Endothelial cell of umbilical vein (primary cell): ENCODE measurements around the gene RALGPS2. TPM values are rescaled to one million over a fixed set of nuclear protein-coding genes. Genes with fewer than 3 reads are reported as not detected.

Experiments used
- BruUV-seq: library from RNA; stranded (reverse); fragments of 400-500 nt; replicated peaks from 2 replicates; lab custom pipeline; 2021; lab: Mats Ljungman, UMichigan
- CTCF ChIA-PET: fragments of 300-600, 350-600 bp; sonication (Branson Sonifier 250); formaldehyde crosslinking; loops from one replicate; lab custom pipeline; 2021; ENCODE audit warnings: antibody characterized with exemption, inconsistent platforms; lab: Charles Lee
- POLR2A ChIA-PET: fragments of 300-600, 350-600 bp; sonication (Branson Sonifier 250); formaldehyde crosslinking; loops from one replicate; lab custom pipeline; 2021; ENCODE audit warnings: antibody characterized with exemption, inconsistent platforms; lab: Charles Lee
- DNase-seq: peaks from one replicate; pipeline ENCODE4 v3.0.0-alpha.2; 2011; ENCODE audit warnings: low read depth, low spot score
- FAIRE-seq: peaks from 2 replicates; lab custom pipeline; 2011; peaks lifted over from hg19 to GRCh38; lab: Jason Lieb, UNC
- H2AFZ ChIP-seq: 2 replicates; pipeline ENCODE4 v1.6.0; 2012; ENCODE audit warnings: low read depth, low read length, control low read depth, inconsistent platforms
- H3K27ac ChIP-seq: 2 replicates; pipeline ENCODE4 v1.5.1; 2011; ENCODE audit warnings: low read depth, mild to moderate bottlenecking, control low read depth, low read length, moderate library complexity; ENCODE audit not compliant: insufficient read depth
- H3K27me3 ChIP-seq, 2 experiments: 2 replicates each; pipeline versions ENCODE4 v1.6.0 to v1.6.1; 2011; ENCODE audit warnings: low read length in 2 of 2, mixed read lengths in 1 of 2; ENCODE audit not compliant: control insufficient read depth in 2 of 2, insufficient read depth in 2 of 2
- H3K36me3 ChIP-seq, 2 experiments: 2 replicates in 1 of 2; 3 replicates in 1 of 2; pipeline ENCODE4 v1.5.1; 2011; ENCODE audit warnings: low read length in 2 of 2, mild to moderate bottlenecking in 1 of 2, moderate library complexity in 1 of 2; ENCODE audit not compliant: control insufficient read depth in 2 of 2, insufficient read depth in 2 of 2; ENCODE audit errors: extremely low read depth in 1 of 2
- H3K4me1 ChIP-seq: 3 replicates; pipeline ENCODE4 v1.5.1; 2011; ENCODE audit warnings: mild to moderate bottlenecking, low read length; ENCODE audit not compliant: control insufficient read depth, insufficient read depth; ENCODE audit errors: extremely low read depth
- H3K4me2 ChIP-seq: 2 replicates; pipeline ENCODE4 v1.6.1; 2011; ENCODE audit warnings: low read length, control low read depth, mixed read lengths; ENCODE audit not compliant: insufficient read depth
- H3K4me3 ChIP-seq, 3 experiments: fragments of 200-600 bp in 1 of 3; sonication (generic), shearing (Covaris generic) in 1 of 3; replicated peaks in 1 of 3; 2 replicates each; pipeline ENCODE4 v1.5.1; 2011 to 2016; ENCODE audit warnings: control low read depth in 3 of 3, low read length in 3 of 3, mild to moderate bottlenecking in 2 of 3, inconsistent platforms in 1 of 3, low read depth in 1 of 3, moderate library complexity in 1 of 3; ENCODE audit not compliant: insufficient read depth in 1 of 3
- H3K79me2 ChIP-seq: 2 replicates; pipeline ENCODE4 v1.6.0; 2012; ENCODE audit warnings: low read length, inconsistent platforms; ENCODE audit not compliant: control insufficient read depth, insufficient read depth
- H3K9ac ChIP-seq: replicated peaks from 2 replicates; pipeline ENCODE3; 2011; ENCODE audit warnings: low read length, control low read depth; ENCODE audit not compliant: insufficient read depth; ENCODE audit errors: extremely low read depth
- H3K9me1 ChIP-seq: replicated peaks from 3 replicates; pipeline ENCODE4 v1.6.0; 2011; ENCODE audit warnings: mild to moderate bottlenecking, low read length; ENCODE audit not compliant: control insufficient read depth, insufficient read depth; ENCODE audit errors: extremely low read depth
- H3K9me3 ChIP-seq: replicated peaks from 2 replicates; pipeline ENCODE4 v1.5.1; 2012; ENCODE audit warnings: low read length, inconsistent platforms; ENCODE audit not compliant: control insufficient read depth, insufficient read depth
- H4K20me1 ChIP-seq: replicated peaks from 2 replicates; pipeline ENCODE3; 2011; ENCODE audit warnings: mild to moderate bottlenecking, low read length; ENCODE audit not compliant: control insufficient read depth, insufficient read depth; ENCODE audit errors: extremely low read depth
- EZH2 ChIP-seq: IDR thresholded peaks from 2 replicates; pipeline ENCODE4 v1.6.1; 2012; ENCODE audit warnings: borderline replicate concordance, low read depth, mild to moderate bottlenecking, moderate library complexity, low read length, inconsistent platforms; ENCODE audit not compliant: severe bottlenecking
- FOS ChIP-seq: IDR thresholded peaks from 2 replicates; pipeline ENCODE4 v1.6.1; 2011; ENCODE audit warnings: mild to moderate bottlenecking, low read length, moderate library complexity, borderline replicate concordance; ENCODE audit not compliant: insufficient read depth
- GATA2 ChIP-seq: IDR thresholded peaks from 2 replicates; pipeline ENCODE4 v1.7.0; 2011; ENCODE audit warnings: low read depth, mild to moderate bottlenecking, moderate library complexity, mixed read lengths, low read length; ENCODE audit not compliant: insufficient read length, insufficient read depth
- JUN ChIP-seq: IDR thresholded peaks from 2 replicates; pipeline ENCODE4 v1.6.1; 2011; ENCODE audit warnings: borderline replicate concordance, low read depth; ENCODE audit not compliant: insufficient read length, insufficient read depth
- MYC ChIP-seq: IDR thresholded peaks from one replicate; pipeline ENCODE4 v1.6.1; 2011; ENCODE audit warnings: mild to moderate bottlenecking, low read depth, low read length
- POLR2A ChIP-seq: IDR thresholded peaks from 2 replicates; pipeline ENCODE4 v1.6.1; 2012; ENCODE audit warnings: low read depth, mild to moderate bottlenecking, control low read depth, low read length
- POLR2AphosphoS5 ChIP-seq: IDR thresholded peaks from 2 replicates; pipeline ENCODE4 v1.6.1; 2012; ENCODE audit warnings: low read depth, mild to moderate bottlenecking, control low read depth, low read length, moderate library complexity; ENCODE audit not compliant: insufficient read depth
- dilution Hi-C: fragments of 300-500 bp; cut with MboI; formaldehyde crosslinking; loops from one replicate; pipeline ENCODE4 v1.15.0; 2019; ENCODE audit warnings: low sequenced_read_pairs; ENCODE audit not compliant: extremely low pct_ligation_motif_present
- intact Hi-C: fragments of 100-400 bp; cut with micrococcal nuclease; formaldehyde crosslinking; loops from one replicate; pipeline ENCODE4 v1.10.0; 2022
- polyA plus RNA-seq, 4 experiments: library from polyadenylated mRNA; depleted of rRNA in 3 of 4; stranded (reverse) in 3 of 4; unstranded in 1 of 4; fragments of >200 nt; gene quantifications; 2 replicates each; pipeline versions ENCODE4 v1.2.1 to v1.2.3, GENCODE V29; 2011 to 2012; ENCODE audit warnings: missing spikeins in 1 of 4
- total RNA-seq: library from RNA; stranded (reverse); gene quantifications from 2 replicates; pipeline ENCODE4 v1.2.3, GENCODE V29; 2021
- TF ChIP-seq, protein P1 (sequence below): IDR thresholded peaks from 2 replicates; pipeline ENCODE4 v1.6.1; 2011; ENCODE audit not compliant: insufficient read depth, insufficient read length
- TF ChIP-seq, protein P2 (sequence below), 2 donors: IDR thresholded peaks; 1 replicate in 1 of 2; 2 replicates in 1 of 2; pipeline ENCODE4 v1.5.1; 2011; ENCODE audit warnings: low read length in 2 of 2, mild to moderate bottlenecking in 2 of 2, moderate library complexity in 2 of 2, control low read depth in 1 of 2, inconsistent platforms in 1 of 2, low read depth in 1 of 2; ENCODE audit not compliant: insufficient read depth in 1 of 2; ENCODE audit errors: extremely low read depth in 1 of 2

RALGPS2 gene
- total and polyA plus RNA-seq, 2 donors (not counting 3 experiments of a cell fraction or from before 2014, with no cell fraction given), result 4.6 to 27.7 TPM

DNA sequence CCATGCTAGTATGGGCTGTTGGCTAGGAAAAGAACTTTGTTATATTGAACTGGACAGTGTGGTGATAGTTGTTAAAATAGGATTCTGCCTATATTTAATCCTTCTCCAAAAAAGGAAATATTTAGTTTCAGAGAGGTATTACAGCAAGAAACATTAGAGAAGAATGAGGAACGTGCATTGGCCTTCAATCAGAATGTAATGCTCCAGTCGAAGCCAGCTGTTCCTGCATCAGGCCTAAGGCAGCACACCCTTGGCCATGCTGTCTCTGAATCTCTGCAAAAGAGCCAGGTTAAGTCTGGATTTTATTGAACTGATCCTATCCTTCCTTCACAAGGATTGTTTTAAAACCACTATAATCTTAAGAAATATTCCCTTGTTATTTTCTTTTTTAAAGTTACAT, 35.3 kb upstream of the RALGPS2 start:
- no peak overlapping the region for H3K9ac ChIP-seq
- no peaks in the 10 kb centered on the region for H3K79me2 ChIP-seq
- DNase-seq (no peak), FAIRE-seq (no peak)
- peaks cover 13% of the 10 kb centered on the region for H3K4me1 ChIP-seq
- H3K9me3 ChIP-seq, result no peaks in the 10 kb centered on the region
- no peak overlapping the region for H2AFZ ChIP-seq
- dilution Hi-C loops, result no loop called here
- no TSS peak for BruUV-seq
- H3K27me3 ChIP-seq, result no peaks in the 10 kb centered on the region
- H3K36me3 ChIP-seq, result no peaks in the 10 kb centered on the region
- no peak overlapping the region for H3K27ac ChIP-seq
- ChIA-PET POLR2A (no interaction called here), CTCF (interaction anchor here (1.6 to 1.9 kb wide), 3 partner anchors 15 to 313 kb away, joined by 4 to 8 read pairs (median 5); no protein-coding TSS in a partner anchor)
- no peaks in the 10 kb centered on the region for H4K20me1 ChIP-seq
- no peaks in the 10 kb centered on the region for H3K9me1 ChIP-seq
- intact Hi-C loops, result no loop called here
- TF ChIP-seq GATA2, result no peak
- TF ChIP-seq MYC, result no peak
- TF ChIP-seq POLR2A, result no peak
- no peak for TF ChIP-seq JUN
- TF ChIP-seq, protein P1, sequence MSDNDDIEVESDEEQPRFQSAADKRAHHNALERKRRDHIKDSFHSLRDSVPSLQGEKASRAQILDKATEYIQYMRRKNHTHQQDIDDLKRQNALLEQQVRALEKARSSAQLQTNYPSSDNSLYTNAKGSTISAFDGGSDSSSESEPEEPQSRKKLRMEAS, result no peak
- TF ChIP-seq, protein P2, sequence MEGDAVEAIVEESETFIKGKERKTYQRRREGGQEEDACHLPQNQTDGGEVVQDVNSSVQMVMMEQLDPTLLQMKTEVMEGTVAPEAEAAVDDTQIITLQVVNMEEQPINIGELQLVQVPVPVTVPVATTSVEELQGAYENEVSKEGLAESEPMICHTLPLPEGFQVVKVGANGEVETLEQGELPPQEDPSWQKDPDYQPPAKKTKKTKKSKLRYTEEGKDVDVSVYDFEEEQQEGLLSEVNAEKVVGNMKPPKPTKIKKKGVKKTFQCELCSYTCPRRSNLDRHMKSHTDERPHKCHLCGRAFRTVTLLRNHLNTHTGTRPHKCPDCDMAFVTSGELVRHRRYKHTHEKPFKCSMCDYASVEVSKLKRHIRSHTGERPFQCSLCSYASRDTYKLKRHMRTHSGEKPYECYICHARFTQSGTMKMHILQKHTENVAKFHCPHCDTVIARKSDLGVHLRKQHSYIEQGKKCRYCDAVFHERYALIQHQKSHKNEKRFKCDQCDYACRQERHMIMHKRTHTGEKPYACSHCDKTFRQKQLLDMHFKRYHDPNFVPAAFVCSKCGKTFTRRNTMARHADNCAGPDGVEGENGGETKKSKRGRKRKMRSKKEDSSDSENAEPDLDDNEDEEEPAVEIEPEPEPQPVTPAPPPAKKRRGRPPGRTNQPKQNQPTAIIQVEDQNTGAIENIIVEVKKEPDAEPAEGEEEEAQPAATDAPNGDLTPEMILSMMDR (IDR thresholded peaks at IDR 0.05; ENCODE audit: extremely low read depth in 1 of 2, insufficient read depth in 1 of 2, low read depth in 1 of 2, low read length in 2 of 2), result no peak
- TF ChIP-seq EZH2, result no peak
- TF ChIP-seq FOS, result no peak
- no peak for TF ChIP-seq POLR2AphosphoS5
- no peak overlapping the region for H3K4me2 ChIP-seq
- no peak overlapping the region for H3K4me3 ChIP-seq
